Mucosa of rectum (tissue), 2 donors: ENCODE data around the gene FAM98B.

Experiments
- H3K27ac ChIP-seq, 2 donors: one replicate each; pipeline ENCODE4 v1.7.0; 2013; ENCODE audit warnings: inconsistent platforms in 2 of 2, low read depth in 2 of 2, low read length in 2 of 2
- H3K27me3 ChIP-seq, 2 donors: one replicate each; pipeline ENCODE4 v1.7.0; 2013; ENCODE audit warnings: low read length in 2 of 2; ENCODE audit not compliant: control insufficient read depth in 2 of 2, insufficient read depth in 2 of 2
- H3K36me3 ChIP-seq, 2 donors: one replicate each; pipeline ENCODE4 v1.7.0; 2013; ENCODE audit warnings: low read length in 2 of 2; ENCODE audit not compliant: control insufficient read depth in 2 of 2, insufficient read depth in 2 of 2
- H3K4me1 ChIP-seq, 2 donors: one replicate each; pipeline ENCODE4 v1.7.0; 2013; ENCODE audit warnings: low read length in 2 of 2, mild to moderate bottlenecking in 1 of 2; ENCODE audit not compliant: control insufficient read depth in 2 of 2, insufficient read depth in 2 of 2
- H3K4me3 ChIP-seq, 2 donors: one replicate each; pipeline ENCODE4 v1.7.0; 2013; ENCODE audit warnings: low read length in 2 of 2
- H3K9ac ChIP-seq, 2 donors: one replicate each; pipeline ENCODE4 v1.7.0; 2013; ENCODE audit warnings: low read length in 2 of 2, low read depth in 1 of 2, mild to moderate bottlenecking in 1 of 2
- H3K9me3 ChIP-seq, 2 donors: one replicate each; pipeline ENCODE4 v1.7.0; 2013; ENCODE audit warnings: low read length in 2 of 2; ENCODE audit not compliant: control insufficient read depth in 2 of 2
- donor health status: healthy.
- donor health status: Normal muscosa, but diverticular disease.

The FAM98B gene

DNA sequence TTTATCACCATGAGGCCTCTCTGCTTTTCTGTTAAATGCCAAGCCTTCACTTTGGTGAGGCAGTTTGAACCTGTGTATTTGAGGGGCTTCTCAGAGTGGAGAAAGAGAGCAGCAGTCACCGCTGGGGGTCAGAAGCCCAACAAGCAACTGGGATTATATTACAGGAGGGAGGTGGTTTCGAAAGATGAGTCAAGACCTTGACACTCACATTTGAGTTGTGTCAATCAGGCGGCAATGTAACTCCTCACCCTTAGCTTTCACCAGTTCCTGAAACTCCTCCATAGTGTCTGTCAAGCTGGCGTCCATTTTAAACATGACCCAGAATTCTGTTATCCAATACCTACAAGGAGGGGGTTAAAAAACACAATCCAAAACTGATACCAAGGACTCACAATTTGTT, 64.2 kb downstream of the FAM98B start:
- no peak overlapping the region for H3K27ac ChIP-seq
- no peaks in the 10 kb centered on the region for H3K4me1 ChIP-seq
- no peaks in the 10 kb centered on the region for H3K36me3 ChIP-seq
- no peak overlapping the region for H3K4me3 ChIP-seq
- no peaks in the 10 kb centered on the region for H3K9me3 ChIP-seq
- no peak overlapping the region for H3K9ac ChIP-seq
- H3K27me3 ChIP-seq: no peaks in the 10 kb centered on the region

- Histone ChIP-seq H3K4me3 (no peak overlapping the region), H3K4me1 (no peaks in the 10 kb centered on the region), H3K27ac (no peak overlapping the region), H3K36me3 (no peaks in the 10 kb centered on the region), H3K27me3 (no peaks in the 10 kb centered on the region), H3K9me3 (no peaks in the 10 kb centered on the region), H3K9ac (no peak overlapping the region)
Observed at GRCh38 chr15:38520035-38520434, 66.1 kb downstream of the FAM98B start.

GRCh38 chr15:38521316-38521715, 67.4 kb downstream of the FAM98B start:
- H3K4me1 ChIP-seq: no peaks in the 10 kb centered on the region
- H3K4me3 ChIP-seq: no peak overlapping the region
- H3K27ac ChIP-seq: no peak overlapping the region
- no peak overlapping the region for H3K9ac ChIP-seq
- H3K36me3 ChIP-seq: no peaks in the 10 kb centered on the region
- H3K9me3 ChIP-seq: no peaks in the 10 kb centered on the region
- no peaks in the 10 kb centered on the region for H3K27me3 ChIP-seq

DNA sequence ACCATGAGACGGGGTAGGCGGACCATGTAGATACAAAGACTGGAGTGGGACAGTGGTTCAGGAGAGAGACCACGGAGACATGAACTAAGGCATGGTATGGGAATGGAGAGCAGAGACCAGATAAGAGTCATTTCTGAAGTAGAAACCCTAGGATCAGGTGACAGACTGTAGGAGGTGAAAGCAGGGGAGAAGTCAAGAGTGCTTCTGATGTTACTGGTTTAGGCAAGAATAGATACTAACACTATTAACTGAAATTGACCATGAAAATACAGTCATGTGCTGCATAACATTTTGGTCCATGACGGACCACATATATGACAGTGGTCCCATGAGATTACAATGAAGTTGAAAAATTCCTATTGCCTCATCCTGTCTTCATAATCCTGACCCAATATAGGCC, 69.0 kb downstream of the FAM98B start:
- no peak overlapping the region for H3K4me3 ChIP-seq
- no peaks in the 10 kb centered on the region for H3K27me3 ChIP-seq
- no peak overlapping the region for H3K27ac ChIP-seq
- no peaks in the 10 kb centered on the region for H3K36me3 ChIP-seq
- H3K9me3 ChIP-seq: no peaks in the 10 kb centered on the region
- no peaks in the 10 kb centered on the region for H3K4me1 ChIP-seq
- H3K9ac ChIP-seq: no peak overlapping the region

DNA sequence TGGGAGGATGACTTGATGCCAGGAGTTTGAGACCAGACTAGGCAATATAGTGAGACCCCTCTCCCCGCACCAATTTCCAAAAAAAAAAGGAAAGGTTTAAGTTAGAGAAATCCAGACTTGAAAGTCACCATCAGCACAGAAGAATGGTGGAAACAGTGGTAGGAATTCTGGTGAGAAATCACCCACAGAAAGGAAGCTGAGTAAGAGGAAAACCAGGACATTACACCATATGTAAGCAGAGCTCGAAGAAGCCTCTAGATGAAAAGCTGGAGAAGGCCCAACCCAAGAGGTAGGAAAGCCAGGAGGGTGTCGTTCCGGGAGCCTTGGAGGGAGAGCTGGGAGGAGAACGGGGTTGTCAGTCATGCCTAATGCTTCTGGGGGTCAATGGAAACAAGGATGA, 70.2 kb downstream of the FAM98B start:
- no peaks in the 10 kb centered on the region for H3K4me1 ChIP-seq
- no peak overlapping the region for H3K9ac ChIP-seq
- H3K4me3 ChIP-seq: no peak overlapping the region

GRCh38 chr15:38525489-38525888, 71.6 kb downstream of the FAM98B start:
- Histone ChIP-seq H3K4me3 (no peak overlapping the region), H3K27ac (no peak overlapping the region), H3K36me3 (no peaks in the 10 kb centered on the region), H3K27me3 (no peaks in the 10 kb centered on the region), H3K9ac (no peak overlapping the region), H3K4me1 (no peaks in the 10 kb centered on the region), H3K9me3 (no peaks in the 10 kb centered on the region)

More for the DNA sequence above, 70.2 kb downstream of the FAM98B start:
- Histone ChIP-seq H3K27me3 (no peaks in the 10 kb centered on the region), H3K9me3 (no peaks in the 10 kb centered on the region), H3K36me3 (no peaks in the 10 kb centered on the region), H3K27ac (no peak overlapping the region)

DNA sequence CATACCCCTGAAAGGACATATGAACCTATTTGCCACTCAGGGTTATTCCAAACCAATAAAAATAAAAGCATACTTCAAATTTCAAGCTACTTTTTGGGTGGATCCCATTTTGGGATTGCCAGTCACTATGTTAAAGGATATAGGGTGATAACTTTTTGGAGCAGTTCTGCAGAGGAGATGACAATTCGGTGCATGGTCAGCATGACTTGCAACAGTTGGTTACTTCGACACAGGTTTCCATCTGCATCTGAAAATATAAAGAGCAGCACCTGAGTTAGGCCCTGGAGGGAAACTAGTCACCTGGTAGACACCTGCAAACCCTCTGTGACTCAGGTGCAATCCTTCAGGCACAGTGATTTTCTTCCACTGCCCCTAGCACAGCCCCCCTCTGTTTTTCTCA, 72.2 kb downstream of the FAM98B start:
- Histone ChIP-seq H3K9me3 (no peaks in the 10 kb centered on the region), H3K36me3 (no peaks in the 10 kb centered on the region), H3K27ac (no peak overlapping the region), H3K9ac (no peak overlapping the region), H3K27me3 (no peaks in the 10 kb centered on the region), H3K4me1 (no peaks in the 10 kb centered on the region), H3K4me3 (no peak overlapping the region)

DNA sequence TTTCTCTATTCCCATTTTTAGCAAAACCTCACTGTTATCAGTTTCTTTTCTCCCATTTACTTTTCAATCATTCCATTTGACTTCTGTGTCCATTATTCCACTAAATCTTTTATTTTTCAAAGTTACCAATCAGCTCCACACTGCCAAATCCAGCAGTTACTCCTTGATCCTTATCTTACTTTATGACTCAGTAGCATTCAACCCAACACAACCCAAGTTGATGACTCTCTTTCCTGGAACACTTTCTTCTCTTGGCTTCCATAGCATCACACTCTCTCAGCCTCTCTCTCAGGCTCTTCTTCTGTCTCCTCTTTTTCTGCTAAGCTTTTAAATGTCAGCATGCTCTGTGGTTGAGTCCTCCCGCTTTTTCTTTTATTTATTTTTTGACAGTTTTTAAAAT, 74.4 kb downstream of the FAM98B start:
- no peaks in the 10 kb centered on the region for H3K27me3 ChIP-seq
- no peak overlapping the region for H3K27ac ChIP-seq
- no peaks in the 10 kb centered on the region for H3K4me1 ChIP-seq
- no peak overlapping the region for H3K4me3 ChIP-seq
- H3K9ac ChIP-seq: no peak overlapping the region
- H3K9me3 ChIP-seq: no peaks in the 10 kb centered on the region
- H3K36me3 ChIP-seq: no peaks in the 10 kb centered on the region

- H3K27me3 ChIP-seq: no peaks in the 10 kb centered on the region
- no peak overlapping the region for H3K27ac ChIP-seq
- H3K9me3 ChIP-seq: no peaks in the 10 kb centered on the region
- H3K4me1 ChIP-seq: no peaks in the 10 kb centered on the region
- H3K9ac ChIP-seq: no peak overlapping the region
- H3K36me3 ChIP-seq: no peaks in the 10 kb centered on the region
- no peak overlapping the region for H3K4me3 ChIP-seq
Observed at GRCh38 chr15:38530113-38530512, 76.2 kb downstream of the FAM98B start.

DNA sequence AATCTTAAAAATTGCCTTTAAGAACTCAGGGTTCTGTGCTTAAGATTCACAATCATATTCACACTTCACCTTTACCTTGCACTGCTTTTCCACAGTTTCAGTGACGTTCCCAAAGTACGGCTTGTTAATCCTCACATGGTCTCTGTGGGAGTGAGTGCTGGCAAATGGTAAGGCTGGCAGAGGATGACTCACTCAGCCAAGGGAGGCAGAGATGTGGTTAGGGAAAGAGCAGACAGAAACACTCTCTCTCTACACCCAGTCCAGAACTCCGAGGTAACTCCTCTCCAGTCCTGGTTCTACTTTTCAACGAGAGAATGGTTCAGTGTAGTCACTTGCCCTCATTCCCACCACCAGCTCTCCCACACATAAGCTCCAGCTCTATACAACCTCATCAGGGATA, 77.6 kb downstream of the FAM98B start:
- H3K4me3 ChIP-seq: no peak overlapping the region
- no peaks in the 10 kb centered on the region for H3K9me3 ChIP-seq
- H3K27ac ChIP-seq: no peak overlapping the region
- no peaks in the 10 kb centered on the region for H3K4me1 ChIP-seq
- H3K36me3 ChIP-seq: no peaks in the 10 kb centered on the region
- no peaks in the 10 kb centered on the region for H3K27me3 ChIP-seq
- no peak overlapping the region for H3K9ac ChIP-seq

DNA sequence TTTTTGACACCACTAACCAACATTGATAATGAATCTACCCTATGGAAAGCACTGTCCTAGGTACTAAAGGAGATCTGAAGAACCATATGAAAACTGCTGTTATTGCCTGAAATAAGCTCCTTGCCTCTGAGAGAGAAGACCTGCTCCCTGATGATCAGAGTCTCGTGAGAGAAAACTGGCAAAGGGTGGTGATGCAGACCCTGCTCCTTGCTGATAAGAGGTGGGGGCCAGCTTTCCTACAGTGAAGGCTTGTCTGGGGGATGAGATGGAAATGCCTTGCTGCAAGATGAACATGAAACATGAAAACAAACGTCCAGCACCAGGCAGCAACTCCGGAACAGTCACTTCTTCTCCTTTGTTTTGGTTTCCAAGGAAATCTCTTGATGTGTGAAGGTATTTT, 78.8 kb downstream of the FAM98B start:
- Histone ChIP-seq H3K27me3 (no peaks in the 10 kb centered on the region), H3K27ac (no peak overlapping the region), H3K9me3 (no peaks in the 10 kb centered on the region), H3K9ac (no peak overlapping the region), H3K4me3 (no peak overlapping the region), H3K36me3 (no peaks in the 10 kb centered on the region), H3K4me1 (no peaks in the 10 kb centered on the region)
